HG02970 (cell line): ENCODE data around the gene B3GNT2.
A peak's percentile ranks its signal among the peaks of the same experiment; 100 is the strongest.
"Not testable (repeated sequence)": the region's sequence is repeated elsewhere in the genome, so short reads cannot be mapped to it uniquely, and the experiment has no call there.

Source experiments
- ATAC-seq: cut with Tn5 transposase; IDR thresholded peaks from one replicate; pipeline ENCODE4 v1.9.1; 2021; ENCODE audit warnings: mild to moderate bottlenecking, moderate library complexity, moderate number of reproducible peaks; ENCODE audit not compliant: unreplicated experiment, low FRiP score

Gene B3GNT2

DNA sequence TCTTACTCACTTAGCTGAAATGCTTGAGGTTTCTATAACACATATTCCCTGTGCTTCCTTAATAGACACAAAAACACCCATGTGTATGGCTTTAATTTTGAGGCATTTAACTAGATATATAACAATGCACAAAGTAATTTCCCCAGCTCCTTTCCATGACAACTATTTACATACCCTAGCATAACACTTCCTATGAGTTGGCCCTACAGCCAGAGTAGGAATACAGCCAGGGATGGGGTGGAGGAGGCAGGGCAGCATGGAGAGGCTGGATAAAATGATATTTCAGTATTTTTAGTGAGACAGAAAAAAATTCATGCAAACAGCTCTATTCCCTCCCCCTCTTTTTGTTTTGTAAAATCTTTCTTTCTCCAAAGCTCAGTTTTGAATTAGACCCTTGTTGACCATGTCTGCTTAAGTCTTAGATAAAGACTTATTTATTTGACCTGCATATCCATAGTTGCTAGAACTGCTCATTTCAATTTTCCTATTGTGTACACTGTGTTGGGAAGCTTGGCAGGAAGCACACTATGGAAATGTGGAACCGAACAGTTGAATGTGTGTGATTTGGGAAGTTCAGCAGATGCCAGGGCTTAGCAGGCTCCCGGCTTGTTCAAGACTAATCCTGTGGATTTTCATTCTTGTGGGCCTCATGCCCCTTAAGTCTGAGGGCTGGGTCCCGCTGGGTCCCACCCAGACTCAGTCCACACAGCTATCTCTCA is 11.2 kb upstream of the B3GNT2 start:
- no peak for ATAC-seq

DNA sequence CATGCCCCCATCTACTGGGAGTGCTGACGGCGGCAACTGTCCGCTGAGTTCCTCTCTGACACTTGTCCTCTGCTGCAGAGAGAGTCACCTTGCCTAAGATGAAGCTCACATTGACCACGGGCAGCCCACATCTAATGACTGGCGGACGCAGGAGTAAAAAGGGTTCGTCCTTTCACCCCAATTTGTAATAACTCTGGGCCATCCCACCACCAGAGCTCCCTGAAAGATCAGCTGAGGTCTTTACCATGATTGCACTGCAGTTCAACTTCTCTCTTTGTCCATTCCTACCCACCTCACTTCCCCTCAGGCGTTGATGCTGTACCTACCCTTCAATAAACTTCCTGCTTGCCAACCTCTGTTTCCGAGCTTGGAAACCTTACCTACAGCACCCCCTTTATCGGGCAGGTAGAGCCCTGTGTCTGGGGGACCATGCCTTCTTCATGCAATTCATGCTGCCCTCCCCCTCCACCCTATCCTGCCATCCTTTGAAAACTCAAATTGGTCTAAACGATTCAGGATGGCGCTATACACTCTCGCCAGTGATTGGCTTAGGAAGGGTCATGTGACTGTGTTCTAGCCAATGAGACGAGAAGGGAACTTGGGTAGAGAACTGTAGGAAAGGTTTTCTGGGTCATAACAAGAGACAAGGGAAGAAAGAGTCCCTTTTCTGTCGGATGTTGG is 10.3 kb upstream of the B3GNT2 start:
- ATAC-seq: no peak

DNA sequence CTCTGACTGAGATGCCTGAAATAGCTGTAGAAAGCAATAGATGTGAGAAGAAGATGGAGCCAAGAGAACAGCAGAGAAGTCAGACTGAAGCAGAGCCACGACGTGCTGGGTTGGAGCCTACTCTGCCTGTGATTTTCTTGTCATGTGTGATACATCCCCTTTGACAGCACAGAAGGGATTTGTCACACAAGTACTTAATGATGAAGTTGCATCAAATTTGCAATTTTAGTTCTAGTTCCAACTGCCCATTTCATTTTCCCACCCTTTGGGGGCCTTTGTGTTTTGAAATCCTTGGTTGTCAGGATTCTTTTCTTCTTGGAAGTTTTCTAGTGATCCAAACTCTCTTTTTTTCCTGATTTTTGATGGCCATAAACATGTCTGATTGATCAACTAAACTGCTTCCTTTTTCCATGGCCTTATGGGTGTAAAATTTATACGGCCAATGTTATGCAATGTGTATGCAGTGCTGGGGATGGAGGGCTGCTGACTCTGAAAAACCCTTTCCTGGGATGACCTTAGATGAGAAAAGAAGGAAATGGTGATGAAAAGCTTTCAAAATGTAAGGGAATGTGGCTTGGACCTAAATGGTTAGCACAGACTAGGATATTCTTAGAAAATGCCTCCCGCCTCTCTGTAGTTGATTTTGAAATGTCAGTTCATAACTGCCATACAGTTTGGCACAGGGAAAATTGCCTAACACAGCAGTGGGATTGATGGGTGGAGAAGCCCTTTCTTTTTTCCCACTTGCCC is 9.6 kb upstream of the B3GNT2 start:
- no peak for ATAC-seq

DNA sequence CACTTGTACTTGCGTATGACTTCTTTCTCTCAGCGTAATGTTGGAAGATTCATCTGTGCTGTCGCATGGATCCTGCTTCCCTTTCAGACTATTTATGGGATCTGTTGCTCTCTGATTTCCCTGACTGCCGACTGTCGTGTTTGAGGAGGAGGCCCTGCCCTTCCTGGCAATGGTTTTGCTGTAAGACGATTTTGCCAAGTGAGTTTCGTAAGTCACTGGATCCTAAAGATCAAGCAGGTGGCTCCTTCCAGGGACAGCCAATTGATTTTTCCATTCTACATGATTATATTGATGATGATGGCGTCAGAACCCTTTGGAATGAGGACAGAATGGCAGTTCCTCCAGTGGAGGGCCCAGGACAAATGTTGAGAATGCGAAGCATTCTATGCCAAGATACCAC is 8.7 kb upstream of the B3GNT2 start:
- no peak for ATAC-seq

DNA sequence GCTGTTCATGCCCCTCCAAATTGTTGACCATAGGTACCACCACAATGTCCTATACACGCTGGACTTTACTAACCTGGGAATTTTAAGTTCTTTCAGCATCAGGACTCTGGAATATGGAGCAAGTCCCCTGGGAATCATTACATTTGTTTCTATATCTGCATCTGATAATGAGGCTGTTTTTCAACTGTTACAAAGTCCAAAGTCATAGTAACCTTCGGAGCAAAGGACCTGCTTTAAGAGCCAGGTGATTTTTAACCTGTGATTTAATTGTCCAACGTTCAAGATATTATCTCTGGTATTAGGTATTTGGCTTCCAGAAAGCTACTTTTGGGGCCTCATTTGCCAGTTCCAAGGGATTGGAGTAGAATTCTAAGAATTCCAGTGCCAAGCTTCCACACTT is 7.5 kb upstream of the B3GNT2 start:
- ATAC-seq: no peak

DNA sequence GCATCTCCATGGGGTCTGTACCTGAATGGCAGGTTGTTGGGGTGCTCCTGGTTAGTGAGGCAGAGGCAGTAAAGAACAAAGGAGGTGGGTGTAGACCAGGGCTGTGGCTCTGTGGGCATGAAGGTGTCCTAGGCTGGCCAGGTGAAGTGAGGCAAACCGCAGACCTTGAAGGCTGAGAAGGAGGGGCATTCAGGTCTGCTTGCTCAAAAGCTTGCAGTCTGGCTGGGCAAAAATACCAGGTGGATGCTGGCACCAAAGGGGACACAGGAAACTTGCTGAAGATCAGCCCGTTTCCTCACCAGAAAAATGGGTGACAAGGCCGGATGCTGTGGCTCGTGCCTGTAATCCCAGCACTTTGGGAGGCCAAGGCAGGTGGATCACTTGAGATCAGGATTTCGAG is 6.7 kb upstream of the B3GNT2 start:
- no peak for ATAC-seq

DNA sequence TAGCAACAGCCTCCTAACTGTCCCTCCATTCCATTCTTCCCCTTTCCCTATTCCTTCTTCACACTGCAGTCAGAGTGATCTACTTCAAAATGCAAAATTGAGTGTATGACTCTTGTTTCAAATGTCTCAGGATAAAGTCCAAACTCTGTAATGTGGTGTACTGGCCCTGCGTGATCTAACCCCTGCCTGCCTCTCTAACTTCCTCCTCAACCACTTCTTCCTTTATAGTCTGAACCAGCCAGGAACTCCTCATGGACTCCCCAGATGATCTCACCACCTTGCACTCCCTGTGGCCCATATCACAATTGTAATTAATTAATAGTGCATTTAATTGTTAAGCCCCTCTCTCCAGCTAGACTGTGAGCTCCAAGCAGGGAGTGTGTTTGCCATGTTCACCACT is 3.1 kb upstream of the B3GNT2 start:
- no peak for ATAC-seq

DNA sequence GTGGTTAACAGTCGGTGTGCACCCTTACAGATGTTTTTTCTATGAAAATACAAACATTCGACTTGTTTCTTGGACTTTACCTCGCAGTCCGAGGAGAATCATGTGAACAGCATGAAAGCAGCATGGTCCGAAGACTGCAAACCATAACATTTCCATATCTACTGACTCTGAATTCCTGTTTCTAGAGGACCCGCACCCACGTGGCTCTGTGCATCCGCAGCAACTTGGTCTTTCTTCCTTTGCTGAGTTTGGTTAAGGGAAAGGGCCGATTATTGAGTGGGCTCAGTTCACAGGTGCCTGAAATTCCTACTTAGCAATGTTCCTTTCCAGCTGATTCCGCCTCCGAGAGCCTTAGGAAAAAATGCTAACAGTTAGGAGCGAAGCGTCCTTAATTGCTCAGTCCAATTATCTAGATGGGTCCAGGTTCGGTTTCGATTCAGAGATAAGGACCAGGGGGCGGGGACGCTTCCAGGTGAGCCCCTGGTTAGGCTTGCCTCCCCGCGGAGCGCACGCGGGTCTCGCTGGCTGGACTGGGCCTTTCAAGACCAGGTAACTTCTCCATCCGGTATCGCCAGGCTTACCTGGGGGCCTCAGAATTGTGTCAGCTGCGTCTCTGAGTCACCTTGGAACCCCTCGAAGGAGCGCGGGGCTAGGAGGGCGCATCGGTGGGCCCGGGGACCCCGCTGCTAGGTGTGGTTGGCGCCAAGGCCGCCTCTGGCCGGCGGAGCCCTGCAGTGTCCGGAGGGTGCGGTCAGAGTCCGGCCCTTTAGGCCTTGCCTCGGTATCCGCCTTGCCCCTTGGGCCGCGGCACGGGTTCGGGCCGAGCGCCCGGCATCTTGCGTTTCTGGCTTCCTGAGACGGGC is 1.1 kb upstream of the B3GNT2 start:
- no peak for ATAC-seq

DNA sequence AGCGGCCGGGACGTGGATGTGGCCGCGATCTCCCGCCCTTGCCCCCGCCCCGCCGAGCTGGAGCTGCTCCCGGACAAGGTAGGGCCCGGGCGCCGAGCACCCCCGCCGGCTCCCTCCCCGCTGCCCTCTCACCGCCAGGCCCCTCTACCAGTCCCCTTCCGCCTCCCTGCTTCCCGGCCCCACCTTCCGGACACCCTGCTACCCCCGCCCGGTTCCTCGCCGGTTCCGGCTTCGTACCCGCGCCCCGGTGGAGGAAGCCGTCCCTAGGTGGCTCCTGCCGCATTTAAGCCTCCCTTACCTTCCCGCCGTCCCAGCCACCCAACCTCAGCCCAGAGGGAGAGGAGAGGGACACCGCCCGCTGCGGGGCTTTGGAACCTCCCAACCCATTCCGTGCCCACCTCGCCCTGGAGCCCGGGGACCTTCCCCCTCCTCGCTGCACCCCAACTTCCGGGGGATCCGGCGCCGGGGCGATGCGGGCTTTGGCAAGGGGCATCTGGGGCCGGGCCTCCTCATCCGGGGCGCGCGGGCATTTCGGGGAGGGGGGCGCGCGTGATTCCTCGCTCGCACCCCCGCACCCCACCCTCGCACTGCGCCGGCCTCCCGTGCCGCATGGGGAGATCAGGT is 475 bp downstream of the B3GNT2 start:
- peak; percentile 39 for ATAC-seq

DNA sequence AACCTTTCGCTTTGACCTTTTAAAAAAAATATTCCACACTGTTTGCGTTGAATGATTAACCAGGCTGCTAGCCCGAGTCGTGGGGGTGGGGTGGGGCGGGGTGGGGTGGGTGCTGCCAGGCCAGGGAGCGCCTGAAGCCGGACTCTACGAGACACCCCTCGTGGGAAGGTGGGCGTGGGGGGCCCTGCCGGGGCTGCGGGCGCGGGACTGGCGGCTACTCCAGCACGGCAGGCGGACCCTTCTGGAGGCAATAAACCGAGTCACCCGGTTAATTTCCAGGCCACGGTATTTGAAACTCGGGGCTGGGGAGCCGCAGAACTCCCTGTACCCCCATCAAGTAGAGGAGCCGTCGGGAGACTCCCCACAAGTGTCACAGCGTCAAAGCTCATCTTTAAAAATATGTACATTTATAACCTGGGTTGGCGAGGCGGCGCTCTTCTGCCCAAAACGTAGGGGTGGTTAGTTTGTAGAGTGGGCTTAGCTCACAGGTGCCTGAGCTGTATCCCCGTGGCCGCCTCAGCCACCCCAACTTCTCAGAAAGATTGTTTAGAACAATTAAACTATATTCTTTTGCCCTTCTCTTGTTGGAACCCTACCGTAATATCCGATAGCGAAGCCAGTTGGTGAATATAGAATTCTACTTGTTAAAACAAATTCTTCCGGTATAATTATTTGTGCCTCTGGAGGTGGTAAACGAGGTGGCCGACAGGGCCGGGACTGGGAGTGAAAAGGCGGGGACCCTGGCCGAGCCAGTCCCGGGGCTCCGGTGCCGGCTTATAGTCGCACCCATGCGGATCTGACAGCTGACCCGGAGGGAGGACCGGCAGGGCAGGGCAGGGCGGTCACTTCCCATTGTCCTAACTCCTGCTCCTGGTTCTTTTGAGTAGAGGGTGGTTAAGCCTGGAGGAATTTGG is 1.4 kb downstream of the B3GNT2 start:
- no peak for ATAC-seq

DNA sequence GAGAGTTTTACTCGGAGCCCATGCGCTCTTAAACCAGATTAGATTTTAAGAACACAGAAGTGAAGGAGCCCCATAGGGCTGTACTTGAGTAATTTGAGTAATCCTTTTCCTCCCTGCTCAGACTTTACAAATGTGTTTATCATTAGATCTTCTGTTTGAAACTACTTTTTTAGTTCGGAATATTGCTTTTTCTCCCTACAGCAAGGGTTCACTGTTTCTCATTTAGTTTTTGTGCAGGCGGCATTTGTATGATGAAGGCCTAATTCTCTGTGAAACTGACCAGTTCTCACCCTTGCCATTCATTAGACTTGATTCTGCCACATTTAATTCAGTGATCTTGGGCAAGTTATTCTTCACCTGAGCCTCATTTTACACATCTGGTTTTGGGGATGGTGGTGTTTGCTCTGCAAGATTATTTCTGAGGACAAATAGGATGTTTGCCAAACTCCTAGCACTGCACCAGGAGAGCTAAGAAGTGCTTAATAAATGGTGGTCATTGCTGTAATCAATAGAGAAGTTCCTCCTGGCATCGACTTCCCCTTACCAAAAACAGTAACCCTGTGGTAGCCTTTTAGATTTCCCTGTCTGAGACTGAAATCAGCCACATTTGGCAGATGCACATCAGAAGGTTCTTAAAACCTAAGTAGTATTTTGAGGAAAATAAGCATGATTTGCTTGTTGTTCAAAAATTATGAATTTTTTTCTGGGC is 2.2 kb downstream of the B3GNT2 start:
- no peak for ATAC-seq

DNA sequence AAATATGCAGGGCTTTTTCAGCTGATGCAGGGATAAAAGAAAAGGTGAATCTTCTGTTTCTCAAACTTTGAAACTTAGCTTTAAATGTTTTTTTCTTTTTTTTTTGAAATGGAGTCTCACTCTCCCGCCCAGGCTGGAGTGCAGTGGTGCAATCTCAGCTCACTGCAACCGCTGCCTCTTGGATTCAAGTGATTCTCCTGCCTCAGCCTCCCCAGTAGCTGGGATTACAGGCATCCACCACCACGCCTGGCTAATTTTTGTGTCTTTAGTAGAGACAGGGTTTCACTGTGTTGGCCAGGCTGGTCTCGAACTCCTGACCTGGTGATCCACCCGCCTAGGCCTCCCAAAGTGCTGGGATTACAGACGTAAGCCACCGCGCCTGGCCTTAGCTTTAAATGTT is 2.9 kb downstream of the B3GNT2 start:
- not testable (repeated sequence) for ATAC-seq

DNA sequence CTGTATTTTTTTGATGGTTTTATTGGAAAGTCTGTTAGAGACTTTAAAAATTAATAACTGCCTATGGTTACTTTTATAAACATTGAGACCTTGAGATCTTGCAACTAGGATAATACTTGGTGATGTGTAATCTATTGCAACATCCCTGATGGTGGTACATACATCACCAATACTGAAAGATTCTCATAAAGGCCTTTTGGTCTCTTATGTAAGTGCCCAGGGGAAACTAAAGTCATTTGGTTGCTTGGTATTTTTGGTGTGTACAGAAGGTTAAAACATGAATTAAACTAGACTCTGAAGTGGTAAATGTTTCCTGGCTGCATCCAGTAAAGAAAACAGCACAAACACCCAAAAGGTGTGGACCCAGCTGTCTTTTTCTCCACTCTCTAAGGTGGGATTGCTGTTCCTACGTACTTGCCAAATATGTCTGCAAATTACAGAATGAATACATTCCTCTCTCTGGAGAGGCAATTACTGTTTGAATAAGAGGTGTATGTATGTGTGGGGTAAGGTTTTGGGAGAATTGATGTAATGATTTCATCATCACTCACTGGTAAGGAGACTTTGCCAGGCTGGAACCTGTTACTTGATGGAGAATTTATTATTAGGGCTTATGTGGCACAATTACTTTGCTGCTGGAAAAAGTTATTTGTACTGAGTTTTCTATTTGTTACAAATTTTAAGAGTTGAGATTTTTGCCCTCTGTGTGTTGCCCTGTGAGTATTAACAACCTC is 3.6 kb downstream of the B3GNT2 start:
- ATAC-seq: no peak

DNA sequence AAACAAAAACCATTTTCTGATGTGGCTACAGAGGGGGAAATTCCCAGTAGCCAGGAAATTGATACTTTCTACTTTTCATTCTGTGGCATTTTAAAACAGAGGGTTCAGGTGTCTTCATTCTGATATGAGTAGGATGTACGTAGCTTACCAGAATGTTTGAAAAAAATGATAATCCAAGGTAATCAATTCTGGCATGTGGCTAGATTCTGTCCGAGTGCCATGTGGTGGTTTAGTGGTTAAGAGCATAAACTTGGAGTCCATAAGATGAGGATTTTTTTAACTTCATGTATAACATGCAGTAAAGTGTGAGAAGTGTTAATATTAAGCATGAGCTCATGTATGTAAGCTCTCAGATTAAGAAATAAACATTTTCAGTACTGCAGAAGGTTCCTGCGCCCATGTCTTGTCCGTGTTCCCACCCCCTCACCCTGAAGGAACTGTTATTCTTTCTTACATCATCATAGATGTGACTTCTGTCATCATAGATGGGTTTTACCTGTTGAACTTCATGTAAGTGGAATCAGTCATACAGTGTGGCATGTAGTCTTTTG is 4.5 kb downstream of the B3GNT2 start:
- ATAC-seq: no peak

DNA sequence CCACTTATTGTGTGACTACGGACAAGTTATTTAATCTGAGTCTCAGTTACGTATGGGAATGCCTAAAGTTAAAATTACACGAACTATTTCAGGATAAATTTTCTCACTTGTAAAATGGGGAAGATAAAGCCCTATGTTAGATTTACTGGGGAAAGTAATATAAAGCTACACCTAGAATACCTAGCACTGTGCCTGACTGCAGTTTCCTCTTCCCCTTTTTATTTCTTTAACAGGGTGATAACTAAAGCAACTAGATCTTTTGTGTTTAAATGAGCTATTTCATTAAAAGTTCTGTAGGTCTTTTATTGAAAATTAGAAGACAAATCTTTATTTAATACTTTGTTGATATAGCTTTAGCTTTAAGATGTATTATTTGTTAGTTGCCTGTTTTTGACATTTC is 5.0 kb downstream of the B3GNT2 start:
- no peak for ATAC-seq

DNA sequence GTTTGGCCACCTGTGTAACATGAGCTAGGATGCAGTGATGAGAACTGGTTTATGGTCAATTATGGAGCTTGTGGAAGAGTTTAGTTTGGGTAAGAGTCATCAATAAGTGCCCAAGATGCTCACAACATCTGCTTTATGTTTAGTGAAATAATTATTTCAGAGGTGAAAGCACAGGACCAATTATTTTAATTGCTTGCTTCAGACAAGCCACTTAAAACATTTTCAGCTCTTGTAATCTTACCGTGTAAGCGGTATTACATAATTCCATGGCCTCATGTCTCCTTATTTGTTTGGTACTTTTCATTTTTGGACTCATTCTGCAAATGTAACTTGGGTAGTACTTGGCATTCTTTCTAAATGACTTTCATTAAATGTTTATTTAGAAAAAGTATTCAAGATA is 5.4 kb downstream of the B3GNT2 start:
- no peak for ATAC-seq

DNA sequence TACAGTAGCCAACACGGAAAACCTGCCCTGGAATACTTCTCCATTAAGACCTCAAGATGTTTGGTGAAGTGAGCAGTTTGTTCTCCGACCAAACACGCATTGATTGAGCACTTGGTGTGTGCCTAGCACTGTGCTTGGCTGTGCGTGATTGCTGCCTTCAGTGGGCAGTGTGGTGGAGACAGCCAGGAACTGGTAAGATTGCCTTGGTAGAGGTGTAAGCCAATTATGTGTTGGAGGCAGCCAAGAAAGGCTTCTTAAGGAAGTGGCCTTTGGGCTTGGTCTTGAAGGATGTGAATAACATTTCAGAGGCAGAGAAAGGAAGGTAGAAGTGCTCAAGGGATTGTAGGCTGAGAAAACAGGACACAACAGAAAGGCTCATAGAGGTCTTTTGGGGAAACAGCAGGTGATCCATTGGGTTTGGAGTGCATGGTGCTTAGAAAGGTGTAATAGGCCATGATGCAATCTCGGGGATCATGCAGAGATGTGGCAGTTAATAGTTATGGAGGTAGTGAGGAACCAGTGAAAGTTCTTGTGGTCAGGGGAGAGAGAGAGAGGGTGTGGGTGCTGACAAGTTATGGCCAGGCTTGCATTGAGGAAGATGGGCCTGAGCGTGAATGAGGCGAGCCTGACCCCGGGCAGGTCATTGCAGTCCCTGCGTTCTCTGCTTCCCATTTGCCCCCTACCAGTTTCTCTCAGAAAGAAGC is 6.3 kb downstream of the B3GNT2 start:
- no peak for ATAC-seq
